HUDEP-2 (cell line): ENCODE data around the gene CFAP410.
"Not testable (repeated sequence)": the region's sequence is repeated elsewhere in the genome, so short reads cannot be mapped to it uniquely, and the experiment has no call there.

Source experiments
- DNase-seq, 76 experiments: peaks; one replicate each; lab custom pipeline; 2025; ENCODE audit not compliant: unreplicated experiment in 76 of 76; lab: John Stamatoyannopoulos, UW

CFAP410 gene

DNA sequence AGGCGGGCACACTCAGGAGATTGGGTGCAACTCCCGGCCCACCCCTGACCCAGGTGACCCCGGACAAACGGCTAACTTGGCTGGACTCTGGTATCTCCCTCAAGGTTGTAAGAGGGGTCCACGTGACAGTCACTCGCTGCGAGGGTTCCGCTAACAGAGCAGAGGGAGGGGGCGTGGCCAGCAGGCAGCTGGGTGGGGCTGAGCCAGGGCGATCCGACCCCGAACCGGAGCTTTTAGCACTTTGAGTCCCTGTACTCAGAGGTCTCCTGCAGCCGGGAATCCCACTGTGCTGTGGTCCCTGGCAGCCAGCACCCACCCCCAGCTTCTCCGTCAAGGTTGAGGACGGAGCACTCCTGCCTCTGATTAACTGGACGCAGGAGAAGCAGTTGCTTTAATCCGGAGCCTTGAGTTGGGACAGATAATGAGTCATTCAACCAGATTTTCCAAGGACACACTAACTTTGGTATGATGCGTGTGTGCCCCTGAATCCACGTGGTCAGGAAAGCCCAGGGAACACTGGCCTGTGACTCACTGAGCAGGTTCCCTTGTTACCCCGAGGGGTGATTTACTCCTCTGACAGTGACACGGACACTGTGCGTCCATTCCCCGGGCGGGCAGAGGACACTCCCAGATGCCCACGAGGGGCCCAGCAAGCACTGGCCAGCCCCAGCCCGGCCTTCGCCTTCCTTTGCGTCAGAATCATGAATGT, 31.0 kb upstream of the CFAP410 start:
- DNase-seq = peak in 2 of 76 experiments; percentile 11 to 13

DNA sequence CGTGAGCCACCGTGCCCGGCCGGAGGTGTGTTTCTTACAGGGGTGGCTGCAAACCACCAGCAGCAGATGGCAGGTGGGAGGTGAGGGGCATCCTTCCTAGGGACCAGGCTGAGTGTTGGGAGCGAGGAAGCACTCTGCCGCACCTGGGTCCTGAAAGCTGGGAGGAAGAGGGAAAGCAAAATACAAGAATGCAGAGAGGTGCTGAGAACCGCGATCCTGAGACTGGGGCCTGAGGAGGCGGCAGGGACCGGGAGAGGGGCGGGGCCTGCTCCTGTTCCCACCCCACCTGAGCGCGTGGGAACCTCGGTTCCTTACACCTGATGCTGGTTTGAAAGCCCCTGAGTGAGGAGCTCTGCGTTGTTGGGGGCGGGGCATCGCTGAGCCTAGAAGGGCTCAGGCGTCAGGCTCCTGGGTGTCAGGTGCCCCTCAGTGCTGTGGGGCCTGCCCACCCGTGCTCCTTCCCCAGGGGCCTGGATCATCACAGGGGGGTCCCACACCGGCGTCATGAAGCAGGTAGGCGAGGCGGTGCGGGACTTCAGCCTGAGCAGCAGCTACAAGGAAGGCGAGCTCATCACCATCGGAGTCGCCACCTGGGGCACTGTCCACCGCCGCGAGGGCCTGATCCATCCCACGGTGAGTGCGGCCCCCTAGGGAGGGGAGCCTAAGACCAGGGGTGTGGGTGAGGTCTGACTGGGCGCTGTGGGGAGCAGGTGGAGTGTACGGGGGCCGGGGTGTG, 29.7 kb upstream of the CFAP410 start:
- DNase-seq = no peak

DNA sequence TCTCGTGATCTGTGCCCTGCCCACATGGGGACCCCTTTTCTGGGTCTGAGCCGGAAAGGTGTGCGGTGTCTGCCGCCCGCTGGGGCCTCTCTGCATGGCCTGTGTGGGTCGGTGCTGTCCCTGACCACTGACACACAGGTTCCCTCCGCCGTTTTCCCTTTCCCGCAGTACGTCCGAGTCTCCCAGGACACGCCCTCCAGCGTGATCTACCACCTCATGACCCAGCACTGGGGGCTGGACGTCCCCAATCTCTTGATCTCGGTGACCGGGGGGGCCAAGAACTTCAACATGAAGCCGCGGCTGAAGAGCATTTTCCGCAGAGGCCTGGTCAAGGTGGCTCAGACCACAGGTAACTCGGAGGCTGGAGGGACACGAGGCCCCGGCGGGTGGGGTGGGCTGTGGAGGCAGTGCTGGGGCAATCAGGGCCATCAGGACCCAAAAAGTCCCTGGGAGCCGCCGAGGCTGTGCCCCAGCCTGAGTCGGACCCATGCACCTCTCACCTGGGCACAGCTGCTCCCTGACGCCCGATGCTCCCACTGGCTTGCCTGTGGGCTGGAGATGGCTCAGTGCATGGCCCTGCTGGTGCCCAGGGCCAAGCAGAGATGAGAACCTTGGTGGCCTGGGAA, 27.5 kb upstream of the CFAP410 start:
- no peak for DNase-seq

DNA sequence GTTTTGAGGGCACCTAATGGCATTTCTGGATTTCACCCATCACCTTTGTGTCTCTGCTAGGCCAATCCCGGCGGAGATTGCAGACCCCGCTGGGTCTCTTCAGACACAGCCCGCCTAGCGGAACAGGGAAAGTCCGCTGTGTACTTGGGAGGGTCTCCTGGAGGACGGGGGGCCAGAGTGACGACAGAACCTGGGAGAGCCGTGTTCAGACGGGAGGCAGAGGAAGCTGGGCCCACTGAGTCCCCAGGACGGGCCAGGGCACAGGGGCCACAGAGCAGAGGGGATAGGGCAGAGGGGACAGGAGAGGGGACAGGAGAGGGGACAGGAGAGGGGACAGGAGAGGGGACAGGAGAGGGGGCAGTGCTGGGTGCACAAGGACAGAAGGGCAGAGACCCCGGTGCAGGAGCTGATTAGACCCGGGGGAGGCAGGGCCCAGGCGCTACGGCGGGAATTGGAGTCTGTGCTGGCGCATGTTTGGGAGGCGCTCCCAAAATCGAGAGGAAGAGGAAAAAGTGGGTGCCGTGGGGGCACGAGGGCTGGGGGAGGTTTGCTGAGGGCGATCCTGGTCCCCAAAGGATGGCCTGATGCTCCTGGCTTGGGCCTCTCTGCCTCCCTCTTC, 26.9 kb upstream of the CFAP410 start:
- no peak for DNase-seq

DNA sequence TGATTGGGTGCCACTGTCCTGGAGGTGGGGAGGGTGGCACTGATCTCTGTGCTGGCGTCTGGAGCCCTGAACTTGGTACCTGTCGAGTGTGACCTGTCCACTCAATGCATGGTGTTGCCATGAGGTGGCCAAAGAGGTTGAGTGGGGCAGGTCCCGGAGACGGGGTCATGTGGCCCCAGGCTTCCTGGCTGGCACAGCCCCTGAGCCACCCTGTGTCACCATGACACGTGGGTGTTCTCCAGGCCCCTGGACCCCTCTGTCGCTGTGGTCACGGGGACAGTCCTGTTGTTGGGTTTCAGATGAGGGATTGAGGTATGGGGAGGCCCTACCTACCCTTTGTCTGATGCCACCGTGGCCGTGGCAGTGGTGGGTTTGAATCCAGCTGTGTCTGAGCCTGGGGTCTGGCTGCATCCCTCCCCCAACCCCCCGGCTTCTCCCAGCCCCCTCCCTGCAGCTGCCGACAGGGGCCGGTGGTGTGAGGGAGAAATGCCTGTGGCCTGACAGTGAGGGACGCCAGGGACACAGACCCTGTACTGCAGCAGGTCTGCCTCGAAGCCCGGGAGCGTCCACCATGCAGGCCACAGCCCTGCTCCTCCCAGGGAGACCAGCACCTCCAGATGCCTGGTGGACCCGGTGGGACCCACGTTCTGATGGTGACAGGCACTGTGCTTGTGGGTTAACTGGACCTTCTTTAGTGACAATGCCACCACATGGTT, 26.2 kb upstream of the CFAP410 start:
- no peak for DNase-seq

DNA sequence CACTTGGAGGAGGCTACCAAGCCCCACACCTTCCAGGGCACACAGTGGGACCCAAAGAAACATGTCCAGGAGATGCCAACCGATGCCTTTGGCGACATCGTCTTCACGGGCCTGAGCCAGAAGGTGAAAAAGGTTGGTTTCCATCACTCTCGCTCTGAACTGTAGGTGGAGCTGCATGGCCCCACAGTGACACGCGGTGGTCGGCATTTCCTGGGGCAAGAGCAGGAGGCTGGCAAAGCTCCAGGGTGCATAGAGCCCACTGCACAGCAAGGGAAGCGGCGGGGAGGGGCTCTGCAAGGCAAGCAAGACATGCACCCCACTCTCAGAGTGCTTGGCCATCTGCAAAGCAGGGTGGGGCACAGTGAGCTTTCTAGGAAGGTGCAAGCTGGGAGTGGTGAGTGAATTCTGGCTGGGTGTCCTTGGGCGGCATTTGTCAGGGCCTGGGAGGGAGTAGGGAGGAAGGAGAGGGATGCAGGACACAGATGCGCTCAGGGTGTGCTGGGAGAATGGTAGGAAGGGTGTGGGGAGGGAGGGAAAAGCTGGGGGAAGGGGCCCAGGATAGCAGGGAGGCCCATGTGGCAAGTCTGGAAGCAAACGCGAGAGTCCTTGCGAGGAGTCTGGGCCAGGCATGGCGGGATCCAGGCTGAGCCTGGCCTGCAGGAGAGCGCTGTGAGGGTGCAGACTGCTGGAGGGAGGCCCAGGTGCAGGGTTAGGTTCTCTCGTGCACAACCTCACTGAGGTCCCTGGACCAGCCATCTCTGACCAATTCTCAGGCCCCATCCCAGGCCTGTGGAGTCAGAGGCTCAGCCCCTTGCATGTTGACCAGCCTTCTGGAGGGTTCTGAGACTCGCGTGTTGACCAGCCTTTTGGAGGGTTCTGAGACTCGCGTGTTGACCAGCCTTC, 25.2 kb upstream of the CFAP410 start:
- DNase-seq = no peak

DNA sequence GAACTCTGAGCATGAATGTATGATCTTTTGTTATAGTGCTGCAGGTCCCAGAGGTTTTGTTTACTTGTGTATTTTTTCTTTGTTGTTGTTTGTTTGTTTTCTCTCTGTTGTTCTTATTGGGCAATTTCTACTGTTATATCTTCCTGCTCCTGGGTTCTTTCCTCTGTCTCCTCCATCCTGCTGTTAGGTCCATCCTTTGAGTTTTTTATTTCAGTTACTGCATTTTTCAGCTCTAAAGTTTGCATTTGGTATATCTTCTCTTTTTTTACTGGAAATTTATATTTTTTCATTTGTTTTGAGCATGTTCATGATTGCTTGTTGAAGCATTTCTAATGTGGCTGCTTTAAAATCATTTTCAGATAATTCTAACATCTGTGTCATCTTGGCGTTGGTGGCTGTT, 24.1 kb upstream of the CFAP410 start:
- DNase-seq = no peak

DNA sequence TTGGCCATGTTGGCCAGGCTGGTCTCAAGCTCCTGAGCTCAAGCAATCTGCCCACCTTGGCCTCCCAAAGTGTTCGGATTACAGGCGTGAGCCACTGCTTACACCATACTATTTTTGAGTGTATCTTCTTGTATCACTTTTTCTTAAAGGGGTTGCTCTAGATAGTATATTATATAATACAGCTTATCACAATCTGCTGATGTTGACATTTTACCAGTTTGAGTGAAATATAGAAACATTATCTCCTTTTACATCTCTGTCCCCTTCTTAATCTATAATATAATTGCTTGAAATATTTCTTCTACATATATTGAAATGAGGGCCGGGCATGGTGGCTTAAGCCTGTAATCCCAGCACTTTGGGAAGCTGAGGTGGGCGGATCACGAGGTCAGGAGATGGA, 22.7 kb upstream of the CFAP410 start:
- DNase-seq = not testable (repeated sequence)

DNA sequence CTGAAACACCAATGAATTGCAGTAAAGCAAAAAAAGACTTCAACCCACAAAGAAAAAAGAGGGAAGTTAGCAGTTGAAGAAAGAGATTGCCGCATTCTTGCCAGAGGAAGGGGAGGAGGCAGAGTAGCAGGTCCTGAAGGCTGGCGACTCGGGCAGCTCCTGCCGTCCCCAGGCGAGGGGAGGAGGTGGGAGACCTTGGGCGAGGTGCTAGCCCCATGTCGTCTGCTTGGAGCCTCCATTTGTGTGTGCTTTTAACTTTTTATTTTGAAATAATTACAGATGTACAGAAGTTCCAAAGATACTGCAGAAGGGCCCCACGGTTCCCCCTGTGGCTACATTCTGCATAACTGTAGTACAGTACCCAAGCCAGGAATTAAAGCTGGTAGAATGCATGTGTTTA, 21.0 kb upstream of the CFAP410 start:
- no peak for DNase-seq

DNA sequence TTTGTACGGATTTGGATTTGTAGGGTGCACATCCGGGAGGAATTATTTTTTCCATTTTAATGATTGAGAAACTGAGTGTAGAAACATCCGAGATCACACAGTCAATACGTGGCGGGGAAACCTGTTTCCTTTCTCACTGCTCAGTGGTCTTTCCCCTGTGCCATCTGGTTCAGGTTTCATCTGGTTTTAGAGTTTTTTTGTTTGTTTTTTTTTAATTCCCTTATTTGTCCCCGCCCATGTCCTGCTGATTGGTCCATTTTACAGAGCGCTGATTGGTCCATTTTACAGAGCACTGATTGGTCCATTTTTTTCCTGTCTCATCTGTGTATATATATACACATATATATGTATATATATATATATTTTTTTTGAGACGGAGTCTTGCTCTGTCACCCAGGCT, 20.2 kb upstream of the CFAP410 start:
- no peak for DNase-seq

DNA sequence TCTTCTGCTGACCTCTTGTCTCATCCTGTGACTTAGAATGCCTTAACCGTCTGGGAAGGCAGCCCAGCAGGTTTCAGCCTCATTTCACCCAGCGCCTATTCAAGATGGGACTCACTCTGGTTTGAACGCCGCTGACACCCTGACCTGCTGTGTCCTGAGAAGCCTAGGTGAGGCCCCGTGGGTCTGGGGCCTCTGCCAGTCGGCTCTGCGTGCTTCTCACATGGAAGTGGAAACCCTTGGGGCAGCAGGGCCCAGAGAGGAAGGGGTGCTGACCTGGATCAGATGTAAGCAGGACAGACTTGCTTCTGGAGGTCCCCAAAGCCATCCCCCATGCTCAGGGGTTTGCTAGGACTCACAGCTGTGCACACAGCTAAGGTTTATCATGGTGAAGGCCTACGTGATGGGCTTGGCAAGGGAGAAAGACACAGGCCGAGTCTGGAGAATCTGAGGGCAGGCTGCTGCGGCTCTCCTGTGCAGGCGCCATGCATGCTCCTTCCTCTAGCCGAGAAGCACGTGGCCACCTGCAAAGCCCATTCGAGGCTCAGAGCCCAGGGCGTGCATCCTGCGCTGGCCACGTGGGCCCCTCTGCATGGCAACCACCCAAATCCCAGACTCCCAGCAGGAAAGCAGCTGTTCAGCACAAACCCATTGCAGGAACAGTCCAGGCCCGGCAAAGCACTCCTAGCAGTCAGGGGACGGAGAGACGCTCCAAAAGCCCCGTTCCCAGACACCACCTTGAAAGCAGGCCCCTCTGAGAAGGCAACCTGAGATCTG, 18.1 kb upstream of the CFAP410 start:
- DNase-seq = no peak

DNA sequence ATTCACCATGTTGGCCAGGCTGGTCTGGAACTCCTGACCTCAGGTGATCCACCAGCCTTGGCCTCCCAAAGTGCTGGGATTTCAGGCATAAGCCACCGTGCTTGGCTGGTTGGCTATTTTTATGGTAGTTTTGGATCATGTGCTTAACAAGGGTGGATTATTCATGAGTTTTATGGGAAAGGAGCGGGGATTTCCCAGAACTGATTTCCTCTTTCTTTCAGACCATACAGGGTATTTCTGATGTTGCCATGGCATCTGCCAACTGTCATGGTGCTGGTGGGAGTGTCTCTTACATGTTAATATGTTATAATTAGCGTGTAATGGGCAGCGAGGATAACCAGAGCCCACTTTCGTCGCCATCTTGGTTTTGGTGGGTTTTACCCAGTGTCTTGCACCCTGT, 17.4 kb upstream of the CFAP410 start:
- no peak for DNase-seq

DNA sequence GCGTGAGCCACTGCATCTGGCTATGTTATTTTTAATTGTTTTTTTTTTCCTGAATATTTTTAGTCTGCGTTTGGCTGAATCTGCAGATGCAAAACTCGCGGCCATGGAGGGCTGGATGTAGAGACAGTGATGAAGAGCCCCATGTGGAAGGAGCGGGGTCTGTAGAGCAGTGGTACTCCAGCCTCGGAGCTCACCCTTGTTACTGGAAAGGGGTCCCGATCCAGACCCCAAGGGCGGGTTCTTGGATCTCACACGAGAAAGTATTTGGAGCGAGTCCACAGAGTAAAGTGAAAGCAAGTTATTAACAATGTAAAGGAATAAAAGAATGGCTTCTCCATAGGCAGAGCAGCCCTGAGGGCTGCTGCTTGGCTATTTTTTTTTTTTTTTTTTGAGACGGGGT, 17.0 kb upstream of the CFAP410 start:
- no peak for DNase-seq

DNA sequence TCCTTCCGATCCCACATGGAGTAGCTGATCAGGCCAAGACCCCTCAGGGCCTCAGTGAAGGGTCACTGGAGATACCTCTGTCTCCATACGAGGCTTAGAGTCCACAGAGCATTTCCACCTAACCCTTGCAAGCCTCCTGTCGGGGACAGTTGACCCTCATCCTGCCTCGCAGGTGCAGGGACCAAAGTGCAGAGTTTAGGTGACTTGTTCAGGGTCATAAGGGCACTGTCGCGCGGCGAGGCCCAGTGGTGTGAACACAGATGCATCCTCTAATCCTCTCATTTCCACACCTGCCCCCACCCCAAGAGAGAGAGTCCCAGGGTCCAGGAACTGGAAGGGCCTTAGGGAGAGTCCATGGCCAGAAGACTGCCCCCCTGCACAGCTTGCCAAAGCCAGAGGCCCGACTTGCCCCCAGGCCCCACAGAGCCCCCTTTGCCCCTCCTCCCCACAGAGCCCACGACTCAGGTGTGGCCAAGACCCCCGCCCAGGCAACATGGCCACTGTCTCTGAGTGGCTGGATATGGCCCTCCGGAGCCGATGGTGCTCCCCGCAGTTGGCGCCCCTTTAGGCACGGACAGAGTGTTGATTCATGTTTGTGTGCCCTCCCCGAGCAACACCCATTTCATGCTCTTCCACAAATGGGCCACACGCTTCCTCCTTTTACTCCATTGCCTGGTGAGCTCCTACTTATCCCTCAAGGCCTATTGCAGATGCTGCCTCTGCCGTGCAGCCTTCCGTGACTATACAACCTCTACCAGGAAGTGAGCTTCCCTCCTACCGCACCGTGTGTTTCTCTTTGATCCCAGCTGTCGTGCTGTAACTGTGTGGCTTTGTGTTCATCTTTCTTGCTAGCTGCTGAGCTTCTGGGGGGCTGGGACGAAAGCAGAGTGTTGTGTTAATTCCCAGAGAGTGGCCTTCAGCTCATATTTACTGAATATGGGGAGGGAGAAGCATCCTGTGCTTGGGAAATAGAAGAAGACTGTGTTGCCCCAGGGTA, 15.9 kb upstream of the CFAP410 start:
- no peak for DNase-seq

DNA sequence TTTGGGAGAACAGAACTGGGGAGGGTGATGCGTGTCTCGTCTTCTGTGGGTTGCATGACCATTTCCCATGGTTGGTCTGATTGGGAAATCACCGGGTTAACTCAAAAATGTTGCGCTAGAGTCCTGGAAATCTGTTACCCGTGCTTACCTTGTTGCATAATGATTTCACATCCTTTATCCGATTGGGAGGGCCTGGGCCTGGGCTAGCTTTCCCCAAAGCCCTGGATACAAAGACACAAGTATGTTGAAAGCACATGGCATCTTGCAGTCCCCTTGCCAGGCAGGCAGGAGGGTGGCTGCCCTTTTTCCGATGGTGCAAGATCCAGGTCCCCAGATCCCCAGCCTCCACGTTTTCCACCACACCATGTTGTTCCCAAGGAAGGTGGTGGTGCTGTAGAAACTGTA, 14.8 kb upstream of the CFAP410 start:
- DNase-seq = no peak

DNA sequence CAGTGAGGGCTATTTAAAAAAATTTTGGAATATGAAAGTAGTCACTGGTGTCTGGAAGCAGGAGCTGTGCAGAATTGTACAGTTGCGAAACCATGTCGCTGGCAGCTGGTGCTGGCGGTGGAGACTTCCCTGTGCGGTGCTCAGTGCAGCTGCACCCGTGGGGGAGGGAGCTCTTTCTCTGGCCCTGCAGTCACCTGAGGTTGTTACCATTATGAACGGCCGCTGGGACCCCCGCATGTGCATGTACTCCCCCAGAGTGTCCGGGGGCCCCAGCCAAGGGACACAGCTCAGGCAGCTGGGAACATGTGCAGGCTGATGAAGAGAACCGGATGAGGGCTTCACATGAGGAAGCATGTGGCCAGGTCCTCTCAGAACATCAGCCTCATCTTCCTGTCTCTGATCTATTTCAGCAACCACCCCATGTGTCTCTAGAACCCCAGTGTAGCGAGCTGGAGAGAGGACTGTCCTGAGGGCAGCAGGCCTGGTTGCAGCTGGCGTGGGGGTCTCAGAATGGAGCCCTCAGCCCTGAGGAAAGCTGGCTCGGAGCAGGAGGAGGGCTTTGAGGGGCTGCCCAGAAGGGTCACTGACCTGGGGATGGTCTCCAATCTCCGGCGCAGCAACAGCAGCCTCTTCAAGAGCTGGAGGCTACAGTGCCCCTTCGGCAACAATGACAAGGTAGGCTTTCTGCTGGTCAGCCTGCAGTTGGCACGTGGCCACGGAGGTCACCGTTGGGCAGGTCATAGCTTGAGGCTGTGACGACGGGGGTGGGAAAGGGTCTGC, 14.2 kb upstream of the CFAP410 start, which contains the start of gene TRPM2:
Gene TRPM2, plus strand, starts transcription at position 431 of the 780 bp plus-strand sequence. Its CDS starts 80 bp downstream, at position 511.
- DNase-seq = no peak

DNA sequence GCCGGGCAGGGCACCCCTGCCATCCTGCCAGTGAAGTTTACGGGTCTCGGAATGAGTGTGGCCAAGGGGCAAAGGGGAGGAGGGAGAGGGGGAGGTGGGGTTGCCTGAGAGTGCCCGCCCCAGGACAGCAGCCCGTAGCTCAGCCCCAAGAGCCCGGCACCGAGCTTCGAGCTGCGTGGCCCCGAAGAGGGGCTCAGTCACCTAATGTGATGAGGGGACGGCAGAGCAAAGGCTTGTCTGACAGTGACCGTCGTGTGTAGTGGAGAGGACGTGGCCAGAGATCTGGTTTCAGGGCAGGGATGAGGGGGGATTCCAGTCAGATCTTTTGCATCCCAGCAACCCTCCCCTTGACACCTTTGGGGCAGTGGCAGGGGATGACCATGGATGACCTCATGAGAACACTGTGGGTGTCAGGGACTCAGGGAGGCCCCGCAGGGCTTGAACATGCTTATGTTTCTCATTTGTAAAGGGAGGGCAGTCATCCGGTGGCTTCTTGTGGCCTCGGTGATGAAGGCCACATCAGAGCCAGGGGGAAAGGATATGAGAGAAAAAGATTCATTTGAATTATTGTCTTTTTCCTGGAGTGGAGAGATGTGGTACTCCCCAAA, 13.2 kb upstream of the CFAP410 start:
- no peak for DNase-seq
